GM19468 (cell line): ENCODE measurements around the gene C19orf38.

Source experiments
- ATAC-seq: cut with Tn5 transposase; IDR thresholded peaks from one replicate; pipeline ENCODE4 v1.9.1; 2021; ENCODE audit warnings: mild to moderate bottlenecking, moderate library complexity, moderate number of reproducible peaks; ENCODE audit not compliant: unreplicated experiment; ENCODE audit errors: extremely low read depth

Gene C19orf38

GRCh38 chr19:10848230-10848856 lies at the start of gene C19orf38:
Gene C19orf38, plus strand, starts transcription at chr19:10848415. Its CDS starts 94 bp downstream, at chr19:10848509.
- ATAC-seq = no peak

GRCh38 chr19:10800488-10800887 lies 47.7 kb upstream of the C19orf38 start:
- ATAC-seq = no peak

GRCh38 chr19:10802479-10802878 lies 45.7 kb upstream of the C19orf38 start:
- no peak for ATAC-seq

GRCh38 chr19:10803252-10803651 lies 45.0 kb upstream of the C19orf38 start:
- ATAC-seq = no peak

- no peak for ATAC-seq
These were observed 43.0 kb upstream of the C19orf38 start for GRCh38 chr19:10805065-10805757.

GRCh38 chr19:10805758-10806247 lies 42.4 kb upstream of the C19orf38 start:
- ATAC-seq = no peak

- no peak for ATAC-seq
These were observed 39.1 kb upstream of the C19orf38 start for GRCh38 chr19:10808937-10809649.

- no peak for ATAC-seq
These were observed 38.4 kb upstream of the C19orf38 start for GRCh38 chr19:10809651-10810285.

- no peak for ATAC-seq
These were observed 36.7 kb upstream of the C19orf38 start for GRCh38 chr19:10811391-10812111.

- ATAC-seq = no peak
These were observed 36.0 kb upstream of the C19orf38 start for GRCh38 chr19:10812196-10812595.

GRCh38 chr19:10812902-10813404 lies 35.3 kb upstream of the C19orf38 start:
- ATAC-seq = no peak

- no peak for ATAC-seq
These were observed 33.1 kb upstream of the C19orf38 start for GRCh38 chr19:10815007-10815536.

GRCh38 chr19:10815969-10816644 lies 32.1 kb upstream of the C19orf38 start:
- ATAC-seq = no peak

GRCh38 chr19:10816691-10817090 lies 31.5 kb upstream of the C19orf38 start:
- no peak for ATAC-seq

GRCh38 chr19:10817291-10818038 lies 30.8 kb upstream of the C19orf38 start:
- ATAC-seq = no peak

GRCh38 chr19:10818301-10819123 lies 29.7 kb upstream of the C19orf38 start:
- no peak for ATAC-seq
